ENCODE measurements around the gene EMC1. TPM values are rescaled to one million over a fixed set of nuclear protein-coding genes. Genes with fewer than 3 reads are reported as not detected.
"Not testable (repeated sequence)": the region's sequence is repeated elsewhere in the genome, so short reads cannot be mapped to it uniquely, and the experiment has no call there.

Gene EMC1
- polyA plus RNA-seq, 1 donor from 2014 or later, result 75.3 TPM

DNA sequence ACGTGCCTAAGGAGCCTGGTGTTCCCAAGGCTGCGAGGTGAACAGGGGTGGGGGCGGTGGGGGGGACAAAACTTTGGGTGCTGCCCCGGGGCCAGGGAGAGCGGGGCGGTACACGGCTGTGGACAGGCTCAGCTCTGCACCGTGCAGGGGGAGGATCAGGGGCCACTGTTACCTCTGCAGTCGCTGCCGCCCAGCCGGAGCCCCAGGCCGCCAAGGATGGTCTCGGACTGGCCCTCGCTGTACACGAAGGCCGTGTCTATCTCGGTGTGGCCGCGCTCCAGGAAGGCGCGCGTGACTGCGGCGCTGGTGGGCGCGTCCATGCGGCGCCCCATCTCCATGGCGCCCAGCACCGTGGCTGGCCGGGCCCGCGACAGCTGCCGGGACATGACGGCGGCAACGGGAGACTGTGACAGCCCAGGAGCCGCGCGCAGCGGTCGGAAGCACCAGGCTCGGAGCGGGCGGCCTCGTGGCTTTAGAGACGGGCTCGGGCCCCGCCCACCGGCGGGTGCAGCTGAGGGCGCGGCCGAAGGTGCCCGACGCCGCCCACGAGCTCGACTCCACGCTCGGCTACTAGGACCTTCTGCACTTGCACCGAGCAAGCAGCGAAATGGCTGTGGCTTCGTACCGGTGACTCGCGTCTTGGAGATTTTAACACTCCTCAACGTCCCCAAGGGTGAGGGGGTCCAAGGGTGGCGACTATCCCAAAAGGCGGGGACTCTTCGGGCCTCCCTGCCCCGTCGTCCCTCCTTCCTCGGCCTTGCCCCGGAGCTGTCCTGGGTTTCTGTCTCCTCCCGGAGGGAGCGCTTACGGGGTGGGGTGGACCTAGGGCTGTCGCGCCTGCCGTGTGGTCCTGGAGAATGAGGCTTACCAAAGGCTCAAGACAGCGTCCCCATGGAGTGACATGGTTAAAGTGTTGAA lies 37.3 kb upstream of the EMC1 start, which contains the start of gene AKR7A3:
Gene AKR7A3, minus strand, starts transcription at position 447 of the 918 bp plus-strand sequence. Its CDS starts 61 bp downstream, at position 386.
- H3F3A ChIP-seq (ENCODE audit: insufficient read depth, low read length, poor library complexity, severe bottlenecking); H3K79me2 ChIP-seq (replicated peaks; ENCODE audit: insufficient read depth, low read length); H3K36me3 ChIP-seq (ENCODE audit: insufficient read depth, low read length); H3K4me3 ChIP-seq (ENCODE audit: low read length); H3K9ac ChIP-seq (ENCODE audit: low read length); H3K9me2 ChIP-seq (ENCODE audit: insufficient read depth, low read length); H3K27me3 ChIP-seq (ENCODE audit: insufficient read depth, low read depth, low read length); H2AFZ ChIP-seq (ENCODE audit: low read depth, low read length); H3K9me3 ChIP-seq (ENCODE audit: low read length); H3K4me2 ChIP-seq (ENCODE audit: low read length); H3K27ac ChIP-seq (ENCODE audit: low read length); H4K20me1 ChIP-seq (ENCODE audit: insufficient read depth): not testable (repeated sequence)

DNA sequence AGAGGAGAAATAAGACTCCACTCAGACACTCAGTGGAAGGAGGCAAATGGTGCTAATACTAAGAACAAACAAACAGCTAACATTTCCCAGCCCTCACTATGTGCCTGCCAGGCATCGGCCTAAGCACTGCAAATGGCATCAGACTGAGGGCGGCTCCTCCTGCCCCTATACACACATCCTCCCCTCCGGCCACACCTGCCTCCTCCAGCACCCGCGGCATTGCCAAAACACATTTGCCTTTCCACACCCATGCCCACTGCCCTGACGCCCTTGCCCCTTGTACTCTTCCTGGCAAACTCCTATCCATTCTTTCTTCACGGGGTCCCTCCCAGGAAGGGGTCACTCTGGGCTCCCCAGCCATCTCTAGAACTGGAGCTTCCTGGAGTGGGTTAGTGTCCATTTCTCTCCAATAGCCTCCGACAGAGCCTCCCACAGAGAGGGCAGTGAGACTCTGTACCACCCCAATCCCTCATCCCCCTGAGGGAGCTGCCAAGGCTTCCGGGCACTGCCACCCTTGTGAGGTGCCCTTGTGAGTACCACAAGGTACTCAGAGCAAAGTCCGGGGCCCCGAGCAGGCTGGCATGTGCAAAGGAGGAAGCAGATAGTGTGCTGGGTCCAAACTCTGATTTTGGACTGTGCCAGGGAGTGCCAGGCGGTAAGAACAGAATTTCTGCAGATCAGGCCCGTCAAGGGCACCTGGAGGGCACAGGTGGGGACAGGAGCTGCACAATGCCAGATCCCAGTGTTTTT lies 36.3 kb upstream of the EMC1 start:
- Histone ChIP-seq H3K79me2 (replicated peaks; ENCODE audit: insufficient read depth, low read length) (no peaks in the 10 kb centered on the region), H3K36me3 (ENCODE audit: insufficient read depth, low read length) (no peaks in the 10 kb centered on the region), H3K27ac (ENCODE audit: low read length) (no peak overlapping the region), H3K9me2 (ENCODE audit: insufficient read depth, low read length) (no peaks in the 10 kb centered on the region), H2AFZ (ENCODE audit: low read depth, low read length) (no peak overlapping the region), H4K20me1 (ENCODE audit: insufficient read depth) (no peaks in the 10 kb centered on the region), H3K9ac (ENCODE audit: low read length) (no peak overlapping the region), H3K27me3 (ENCODE audit: insufficient read depth, low read depth, low read length) (no peaks in the 10 kb centered on the region), H3K4me3 (ENCODE audit: low read length) (no peak overlapping the region), H3K4me2 (ENCODE audit: low read length) (no peak overlapping the region), H3F3A (ENCODE audit: insufficient read depth, low read length, poor library complexity, severe bottlenecking) (no peaks in the 10 kb centered on the region), H3K9me3 (ENCODE audit: low read length) (no peaks in the 10 kb centered on the region)
- TF ChIP-seq POLR2AphosphoS5 (IDR thresholded peaks at IDR 0.05) (no peak), TAF1 (IDR thresholded peaks at IDR 0.05; ENCODE audit: low read depth) (no peak), SMC3 (conservative IDR thresholded peaks at IDR 0.05; ENCODE audit: poor library complexity) (no peak), EP300 (conservative IDR thresholded peaks at IDR 0.05; ENCODE audit: poor library complexity, severe bottlenecking) (no peak), RAD21 (conservative IDR thresholded peaks at IDR 0.05) (no peak), MXI1 (conservative IDR thresholded peaks at IDR 0.05; ENCODE audit: poor library complexity, severe bottlenecking) (no peak), EZH2 (IDR thresholded peaks at IDR 0.05; ENCODE audit: borderline replicate concordance, insufficient read depth, low read length, poor library complexity, severe bottlenecking) (no peak)
- TF ChIP-seq, protein P1, sequence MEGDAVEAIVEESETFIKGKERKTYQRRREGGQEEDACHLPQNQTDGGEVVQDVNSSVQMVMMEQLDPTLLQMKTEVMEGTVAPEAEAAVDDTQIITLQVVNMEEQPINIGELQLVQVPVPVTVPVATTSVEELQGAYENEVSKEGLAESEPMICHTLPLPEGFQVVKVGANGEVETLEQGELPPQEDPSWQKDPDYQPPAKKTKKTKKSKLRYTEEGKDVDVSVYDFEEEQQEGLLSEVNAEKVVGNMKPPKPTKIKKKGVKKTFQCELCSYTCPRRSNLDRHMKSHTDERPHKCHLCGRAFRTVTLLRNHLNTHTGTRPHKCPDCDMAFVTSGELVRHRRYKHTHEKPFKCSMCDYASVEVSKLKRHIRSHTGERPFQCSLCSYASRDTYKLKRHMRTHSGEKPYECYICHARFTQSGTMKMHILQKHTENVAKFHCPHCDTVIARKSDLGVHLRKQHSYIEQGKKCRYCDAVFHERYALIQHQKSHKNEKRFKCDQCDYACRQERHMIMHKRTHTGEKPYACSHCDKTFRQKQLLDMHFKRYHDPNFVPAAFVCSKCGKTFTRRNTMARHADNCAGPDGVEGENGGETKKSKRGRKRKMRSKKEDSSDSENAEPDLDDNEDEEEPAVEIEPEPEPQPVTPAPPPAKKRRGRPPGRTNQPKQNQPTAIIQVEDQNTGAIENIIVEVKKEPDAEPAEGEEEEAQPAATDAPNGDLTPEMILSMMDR (IDR thresholded peaks at IDR 0.05; ENCODE audit: poor library complexity, severe bottlenecking), result no peak
- TF ChIP-seq, protein P2, sequence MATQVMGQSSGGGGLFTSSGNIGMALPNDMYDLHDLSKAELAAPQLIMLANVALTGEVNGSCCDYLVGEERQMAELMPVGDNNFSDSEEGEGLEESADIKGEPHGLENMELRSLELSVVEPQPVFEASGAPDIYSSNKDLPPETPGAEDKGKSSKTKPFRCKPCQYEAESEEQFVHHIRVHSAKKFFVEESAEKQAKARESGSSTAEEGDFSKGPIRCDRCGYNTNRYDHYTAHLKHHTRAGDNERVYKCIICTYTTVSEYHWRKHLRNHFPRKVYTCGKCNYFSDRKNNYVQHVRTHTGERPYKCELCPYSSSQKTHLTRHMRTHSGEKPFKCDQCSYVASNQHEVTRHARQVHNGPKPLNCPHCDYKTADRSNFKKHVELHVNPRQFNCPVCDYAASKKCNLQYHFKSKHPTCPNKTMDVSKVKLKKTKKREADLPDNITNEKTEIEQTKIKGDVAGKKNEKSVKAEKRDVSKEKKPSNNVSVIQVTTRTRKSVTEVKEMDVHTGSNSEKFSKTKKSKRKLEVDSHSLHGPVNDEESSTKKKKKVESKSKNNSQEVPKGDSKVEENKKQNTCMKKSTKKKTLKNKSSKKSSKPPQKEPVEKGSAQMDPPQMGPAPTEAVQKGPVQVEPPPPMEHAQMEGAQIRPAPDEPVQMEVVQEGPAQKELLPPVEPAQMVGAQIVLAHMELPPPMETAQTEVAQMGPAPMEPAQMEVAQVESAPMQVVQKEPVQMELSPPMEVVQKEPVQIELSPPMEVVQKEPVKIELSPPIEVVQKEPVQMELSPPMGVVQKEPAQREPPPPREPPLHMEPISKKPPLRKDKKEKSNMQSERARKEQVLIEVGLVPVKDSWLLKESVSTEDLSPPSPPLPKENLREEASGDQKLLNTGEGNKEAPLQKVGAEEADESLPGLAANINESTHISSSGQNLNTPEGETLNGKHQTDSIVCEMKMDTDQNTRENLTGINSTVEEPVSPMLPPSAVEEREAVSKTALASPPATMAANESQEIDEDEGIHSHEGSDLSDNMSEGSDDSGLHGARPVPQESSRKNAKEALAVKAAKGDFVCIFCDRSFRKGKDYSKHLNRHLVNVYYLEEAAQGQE (IDR thresholded peaks at IDR 0.05; ENCODE audit: borderline replicate concordance), result no peak

DNA sequence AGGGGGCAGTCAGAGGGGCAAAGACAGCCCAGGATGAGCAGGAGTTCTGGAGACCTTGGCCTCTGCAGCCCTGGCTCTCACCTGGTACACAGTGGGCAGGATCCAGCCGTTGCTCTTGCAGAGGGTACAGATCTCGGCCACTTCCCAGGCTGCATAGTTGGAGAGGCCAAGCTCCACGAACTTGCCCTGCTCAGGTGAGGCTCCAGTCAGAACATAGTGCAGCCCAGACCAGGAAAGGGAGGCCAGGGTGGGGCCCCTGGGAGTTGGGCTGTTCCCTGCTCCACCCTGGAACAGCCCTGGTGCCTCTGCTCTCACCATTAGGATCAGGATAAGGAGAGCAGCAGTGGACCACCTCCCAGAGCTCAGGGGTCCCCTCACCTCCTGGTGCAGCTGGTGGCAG lies 34.5 kb upstream of the EMC1 start:
- H3F3A ChIP-seq (ENCODE audit: insufficient read depth, low read length, poor library complexity, severe bottlenecking); H3K9ac ChIP-seq (ENCODE audit: low read length); H3K27me3 ChIP-seq (ENCODE audit: insufficient read depth, low read depth, low read length); H3K27ac ChIP-seq (ENCODE audit: low read length); H3K36me3 ChIP-seq (ENCODE audit: insufficient read depth, low read length); H2AFZ ChIP-seq (ENCODE audit: low read depth, low read length); H3K79me2 ChIP-seq (replicated peaks; ENCODE audit: insufficient read depth, low read length); H3K9me2 ChIP-seq (ENCODE audit: insufficient read depth, low read length); H3K9me3 ChIP-seq (ENCODE audit: low read length); H3K4me3 ChIP-seq (ENCODE audit: low read length); H4K20me1 ChIP-seq (ENCODE audit: insufficient read depth); H3K4me2 ChIP-seq (ENCODE audit: low read length): not testable (repeated sequence)

DNA sequence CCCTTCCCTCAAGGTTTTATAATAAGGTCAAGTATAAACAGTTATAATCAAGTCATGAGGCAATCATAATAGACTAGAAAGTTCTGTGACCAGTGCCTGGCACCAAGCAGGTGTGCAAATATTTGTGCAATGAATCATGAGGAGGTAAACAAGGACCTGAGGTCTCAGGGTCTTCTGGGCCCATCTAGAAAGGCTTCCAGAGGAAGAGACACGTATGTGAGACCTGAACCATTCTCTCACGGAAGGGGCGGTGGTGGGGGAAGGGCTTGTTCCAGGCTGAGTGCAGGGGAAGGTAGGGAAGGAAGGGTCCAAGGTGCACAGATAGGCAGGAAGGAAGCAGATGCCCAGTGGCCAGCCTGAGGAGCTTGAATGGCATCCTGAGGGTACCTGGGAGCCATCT lies 34.0 kb upstream of the EMC1 start:
- H3K36me3 ChIP-seq (ENCODE audit: insufficient read depth, low read length); H3K9ac ChIP-seq (ENCODE audit: low read length); H3K4me2 ChIP-seq (ENCODE audit: low read length); H3K27ac ChIP-seq (ENCODE audit: low read length); H2AFZ ChIP-seq (ENCODE audit: low read depth, low read length); H3K9me2 ChIP-seq (ENCODE audit: insufficient read depth, low read length); H3K27me3 ChIP-seq (ENCODE audit: insufficient read depth, low read depth, low read length); H3K9me3 ChIP-seq (ENCODE audit: low read length); H3K79me2 ChIP-seq (replicated peaks; ENCODE audit: insufficient read depth, low read length); H3K4me3 ChIP-seq (ENCODE audit: low read length); H3F3A ChIP-seq (ENCODE audit: insufficient read depth, low read length, poor library complexity, severe bottlenecking); H4K20me1 ChIP-seq (ENCODE audit: insufficient read depth): not testable (repeated sequence)

Data from neural cell (in vitro differentiated cells).